ENCODE measurements around the gene OR51B4.

OR51B4 gene

GRCh38 chr11:5281596-5281995, 20.1 kb downstream of the OR51B4 start:
- no peak overlapping the region for H3K4me3 ChIP-seq (replicated peaks; ENCODE audit: low read depth, low read length)
- DNase-seq (ENCODE audit: extremely low read depth, low read depth), result no peak
- no peak for TF ChIP-seq CTCF (IDR thresholded peaks at IDR 0.05; ENCODE audit: low read depth, low read length, missing control alignments)

GRCh38 chr11:5280582-5281102, 21.1 kb downstream of the OR51B4 start:
- TF ChIP-seq CTCF (IDR thresholded peaks at IDR 0.05; ENCODE audit: low read depth, low read length, missing control alignments), result no peak
- peak; percentile 100 for DNase-seq (ENCODE audit: extremely low read depth, low read depth)
- H3K4me3 ChIP-seq (replicated peaks; ENCODE audit: low read depth, low read length), result no peak overlapping the region

DNA sequence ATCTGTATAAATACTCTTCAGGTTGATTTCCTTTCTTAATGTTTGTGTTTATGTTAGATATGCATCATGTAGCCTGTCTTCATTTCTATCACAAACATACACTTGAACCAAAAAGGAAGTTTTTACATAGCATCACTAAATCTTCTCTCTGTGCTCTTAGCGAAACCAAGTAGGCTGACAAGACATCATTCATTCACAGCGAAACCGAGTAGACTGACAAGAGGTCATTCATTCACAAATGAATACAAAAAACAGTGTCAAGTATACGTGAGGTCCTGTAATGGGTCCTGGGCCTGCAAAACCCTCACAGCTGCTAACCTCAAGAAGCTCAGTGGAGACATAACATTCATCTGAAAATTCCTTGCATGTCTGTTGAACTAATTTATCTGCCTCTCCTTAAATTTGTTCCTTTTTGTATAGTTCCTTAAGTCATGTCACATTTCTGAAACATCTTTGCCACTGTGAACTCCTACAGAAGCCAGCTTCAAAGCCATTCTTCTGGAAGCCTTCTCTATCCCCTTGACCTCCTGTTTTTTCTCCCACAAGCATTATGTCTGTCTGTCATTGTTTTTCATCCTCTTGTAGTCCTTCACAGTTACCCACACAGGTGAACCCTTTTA, 22.2 kb downstream of the OR51B4 start:
- no peak for DNase-seq (ENCODE audit: extremely low read depth, low read depth)
- no peak for TF ChIP-seq CTCF (IDR thresholded peaks at IDR 0.05; ENCODE audit: low read depth, low read length, missing control alignments)
- H3K4me3 ChIP-seq (replicated peaks; ENCODE audit: low read depth, low read length), result no peak overlapping the region

DNA sequence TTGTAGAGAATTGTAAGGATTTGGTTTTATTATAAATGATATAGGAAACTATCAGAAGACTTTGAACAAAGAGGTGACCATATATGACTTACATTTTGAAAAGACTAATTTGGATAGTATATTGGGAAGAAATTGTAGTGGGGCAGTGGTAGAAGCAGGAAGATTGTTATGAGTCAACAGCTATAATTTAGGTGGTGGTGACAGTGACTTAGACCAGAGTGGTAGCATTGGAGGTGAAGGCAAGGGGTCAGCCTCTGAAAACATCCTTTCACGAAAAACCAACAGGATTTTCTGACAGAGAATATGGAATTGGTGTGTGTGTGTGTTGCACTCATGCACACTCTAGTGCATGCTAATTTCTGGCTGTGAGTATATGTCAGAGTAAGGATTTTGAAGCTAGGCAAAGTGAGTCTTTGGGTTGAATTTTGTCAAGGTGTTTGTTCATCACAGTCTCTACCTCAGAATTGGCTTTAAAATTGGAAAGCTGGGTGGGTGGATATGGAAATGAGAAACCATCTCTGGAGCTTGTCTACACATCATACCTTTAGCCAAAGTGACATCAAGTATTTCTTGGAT, 23.9 kb downstream of the OR51B4 start:
- DNase-seq (ENCODE audit: extremely low read depth, low read depth), result no peak
- no peak overlapping the region for H3K4me3 ChIP-seq (replicated peaks; ENCODE audit: low read depth, low read length)
- no peak for TF ChIP-seq CTCF (IDR thresholded peaks at IDR 0.05; ENCODE audit: low read depth, low read length, missing control alignments)

GRCh38 chr11:5276697-5277096, 25.0 kb downstream of the OR51B4 start:
- no peak for DNase-seq (ENCODE audit: extremely low read depth, low read depth)
- H3K4me3 ChIP-seq (replicated peaks; ENCODE audit: low read depth, low read length), result no peak overlapping the region
- no peak for TF ChIP-seq CTCF (IDR thresholded peaks at IDR 0.05; ENCODE audit: low read depth, low read length, missing control alignments)

DNA sequence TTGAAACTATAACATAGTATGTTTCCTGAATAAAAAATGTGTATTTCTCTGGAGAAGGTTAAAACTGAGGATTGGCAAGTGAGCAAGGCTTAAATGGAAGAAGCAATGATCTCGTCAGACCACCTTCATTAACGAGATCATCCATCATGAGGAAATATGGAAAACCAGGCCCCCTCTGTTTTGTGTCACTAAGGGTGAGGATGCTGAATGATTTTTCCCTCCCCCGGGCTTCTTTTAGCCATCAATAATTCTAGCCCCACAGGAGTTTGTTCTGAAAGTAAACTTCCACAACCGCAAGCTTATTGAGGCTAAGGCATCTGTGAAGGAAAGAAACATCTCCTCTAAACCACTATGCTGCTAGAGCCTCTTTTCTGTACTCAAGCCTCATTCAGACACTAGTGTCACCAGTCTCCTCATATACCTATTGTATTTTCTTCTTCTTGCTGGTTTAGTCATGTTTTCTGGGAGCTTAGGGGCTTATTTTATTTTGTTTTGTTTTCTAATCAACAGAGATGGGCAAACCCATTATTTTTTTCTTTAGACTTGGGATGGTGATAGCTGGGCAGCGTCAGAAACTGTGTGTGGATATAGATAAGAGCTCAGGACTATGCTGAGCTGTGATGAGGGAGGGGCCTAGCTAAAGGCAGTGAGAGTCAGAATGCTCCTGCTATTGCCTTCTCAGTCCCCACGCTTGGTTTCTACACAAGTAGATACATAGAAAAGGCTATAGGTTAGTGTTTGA, 26.2 kb downstream of the OR51B4 start:
- TF ChIP-seq CTCF (IDR thresholded peaks at IDR 0.05; ENCODE audit: low read depth, low read length, missing control alignments), result no peak

More for the DNA sequence above, 26.2 kb downstream of the OR51B4 start:
- H3K4me3 ChIP-seq (replicated peaks; ENCODE audit: low read depth, low read length), result no peak overlapping the region
- no peak for DNase-seq (ENCODE audit: extremely low read depth, low read depth)

All from HFF-Myc (cell line).